HepG2 (cell line): ENCODE data around the gene ZFAND2A. TPM values are rescaled to one million over a fixed set of nuclear protein-coding genes. Genes with fewer than 3 reads are reported as not detected.
A peak's percentile ranks its signal among the peaks of the same experiment; 100 is the strongest.

Experiments used
- BCL6 ChIP-seq: IDR thresholded peaks from 2 replicates; pipeline ENCODE4 v1.6.1; 2016; ENCODE audit warnings: missing genetic modification reagents, missing compliant biosample characterization
- DNMT3B ChIP-seq: conservative IDR thresholded peaks from 2 replicates; pipeline ENCODE4 v1.6.1; 2016; ENCODE audit warnings: missing biosample characterization, control low read depth
- GTF2F1 ChIP-seq: fragments of 150-350 bp; IDR thresholded peaks from 2 replicates; pipeline ENCODE4 v1.6.1; 2014; ENCODE audit warnings: low read length
- NAIF1 ChIP-seq: sonication (generic); formaldehyde crosslinking; IDR thresholded peaks from 2 replicates; pipeline ENCODE4 v1.5.0; 2020; ENCODE audit warnings: mild to moderate bottlenecking, missing genetic modification reagents, borderline replicate concordance
- PATZ1 ChIP-seq: sonication (generic); formaldehyde crosslinking; IDR thresholded peaks from 2 replicates; pipeline ENCODE4 v1.4.0; 2020; ENCODE audit warnings: missing genetic modification reagents
- PHF21A ChIP-seq: sonication (generic); formaldehyde crosslinking; IDR thresholded peaks from 2 replicates; pipeline ENCODE4 v1.5.0; 2020; ENCODE audit warnings: mild to moderate bottlenecking, missing genetic modification reagents
- SETDB1 ChIP-seq: sonication (generic); formaldehyde crosslinking; IDR thresholded peaks from 2 replicates; pipeline ENCODE4 v1.5.1; 2020; ENCODE audit warnings: missing genetic modification reagents, mild to moderate bottlenecking, borderline replicate concordance
- SP2 ChIP-seq: sonication (generic); formaldehyde crosslinking; IDR thresholded peaks from 2 replicates; pipeline ENCODE4 v1.5.1; 2020; ENCODE audit warnings: mild to moderate bottlenecking, missing genetic modification reagents
- TBX2 ChIP-seq: sonication (generic); formaldehyde crosslinking; IDR thresholded peaks from 2 replicates; pipeline ENCODE4 v1.5.0; 2020; ENCODE audit warnings: missing genetic modification reagents, mild to moderate bottlenecking, borderline replicate concordance
- THAP8 ChIP-seq: sonication (generic); formaldehyde crosslinking; IDR thresholded peaks from 2 replicates; pipeline ENCODE4 v1.5.1; 2020; ENCODE audit warnings: missing genetic modification reagents, mild to moderate bottlenecking, borderline replicate concordance
- YEATS4 ChIP-seq: sonication (generic); formaldehyde crosslinking; IDR thresholded peaks from 2 replicates; pipeline ENCODE4 v1.4.0; 2020; ENCODE audit warnings: missing genetic modification reagents, borderline replicate concordance
- ZBTB26 ChIP-seq: IDR thresholded peaks from 2 replicates; pipeline ENCODE4 v1.6.1; 2016; ENCODE audit warnings: missing compliant biosample characterization, missing genetic modification reagents, borderline replicate concordance
- ZBTB37 ChIP-seq: sonication (generic); formaldehyde crosslinking; IDR thresholded peaks from 2 replicates; pipeline ENCODE4 v1.4.0; 2020; ENCODE audit warnings: mild to moderate bottlenecking, missing genetic modification reagents
- ZNF124 ChIP-seq: sonication (generic); formaldehyde crosslinking; IDR thresholded peaks from 2 replicates; pipeline ENCODE4 v1.4.0; 2020; ENCODE audit warnings: missing genetic modification reagents
- ZNF160 ChIP-seq: sonication (generic); formaldehyde crosslinking; IDR thresholded peaks from 2 replicates; pipeline ENCODE4 v1.8.0; 2022; ENCODE audit warnings: mild to moderate bottlenecking, inconsistent platforms, missing genetic modification reagents
- ZNF281 ChIP-seq: sonication (generic); formaldehyde crosslinking; IDR thresholded peaks from 2 replicates; pipeline ENCODE4 v1.4.0; 2020; ENCODE audit warnings: missing genetic modification reagents, borderline replicate concordance
- ZNF770 ChIP-seq: sonication (generic); formaldehyde crosslinking; IDR thresholded peaks from 2 replicates; pipeline ENCODE4 v1.5.0; 2020; ENCODE audit warnings: mild to moderate bottlenecking, missing genetic modification reagents
- polyA plus RNA-seq, 8 experiments: library from polyadenylated mRNA; depleted of rRNA in 3 of 8; stranded (reverse) in 7 of 8; unstranded in 1 of 8; fragments of >200 nt; fragmentation: Illumina TruSeq in 4 of 8; extraction: Trizol in 4 of 8; gene quantifications; 2 replicates each; pipeline versions ENCODE4 v1.2.1 to v1.2.3, GENCODE V29; 2011 to 2016; ENCODE audit warnings: low read depth in 4 of 8, missing spikeins in 1 of 8, mixed read lengths in 1 of 8; ENCODE audit not compliant: insufficient read depth in 1 of 8
- total RNA-seq, 5 experiments: library from RNA; depleted of rRNA; stranded (reverse); fragments of >200 nt; fragmentation: Illumina TruSeq; extraction: Trizol; gene quantifications; 2 replicates each; pipeline ENCODE4 v1.2.3, GENCODE V29; 2016; ENCODE audit warnings: low read depth in 1 of 5

ZFAND2A gene
- total and polyA plus RNA-seq, 2 of the 13 experiments (the other 11 are each of a cell fraction or from before 2014, with no cell fraction given): 140 to 153 TPM

GRCh38 chr7:1169409-1170368 lies 9.7 kb upstream of the ZFAND2A start (continued):
- TF ChIP-seq DNMT3B (CRISPR knock-in tag): no peak
- TF ChIP-seq ZNF770 (CRISPR knock-in tag): peak; percentile 62; the same call in 1 of the 2 replicates
- TF ChIP-seq ZBTB37 (CRISPR knock-in tag): no peak
- peak; percentile 77; the same call in 1 of the 2 replicates for TF ChIP-seq TBX2 (CRISPR knock-in tag)
- TF ChIP-seq SETDB1: no peak
- no peak for TF ChIP-seq GTF2F1
- TF ChIP-seq ZNF124: no peak
- peak; percentile 78; the same call in 1 of the 2 replicates for TF ChIP-seq NAIF1
- peak; percentile 83; the same call in 1 of the 2 replicates for TF ChIP-seq YEATS4 (CRISPR knock-in tag)
- no peak for TF ChIP-seq THAP8 (CRISPR knock-in tag)
- no peak for TF ChIP-seq SP2 (CRISPR knock-in tag)
- peak; percentile 50; the same call in 1 of the 2 replicates for TF ChIP-seq BCL6 (CRISPR knock-in tag)
- TF ChIP-seq ZNF281 (CRISPR knock-in tag): 0 out of 2 replicates have a peak, but pooled peaks have one; percentile 21
- peak; percentile 85 for TF ChIP-seq PATZ1 (CRISPR knock-in tag)
- no peak for TF ChIP-seq PHF21A
- TF ChIP-seq ZBTB26: peak; percentile 88
- TF ChIP-seq ZNF160 (CRISPR knock-in tag): peak; percentile 77; the same call in 1 of the 2 replicates
